NCI-H2107 treated with DMSO at 0.1 percent for 48 hours (cell line): Measurements from ENCODE around the gene PARP6.
"Not testable (repeated sequence)": the region's sequence is repeated elsewhere in the genome, so short reads cannot be mapped to it uniquely, and the experiment has no call there.

ENCODE experiments used
- DNase-seq: peaks from one replicate; lab custom pipeline; 2025; ENCODE audit not compliant: unreplicated experiment; lab: John Stamatoyannopoulos, UW

The PARP6 gene

DNA sequence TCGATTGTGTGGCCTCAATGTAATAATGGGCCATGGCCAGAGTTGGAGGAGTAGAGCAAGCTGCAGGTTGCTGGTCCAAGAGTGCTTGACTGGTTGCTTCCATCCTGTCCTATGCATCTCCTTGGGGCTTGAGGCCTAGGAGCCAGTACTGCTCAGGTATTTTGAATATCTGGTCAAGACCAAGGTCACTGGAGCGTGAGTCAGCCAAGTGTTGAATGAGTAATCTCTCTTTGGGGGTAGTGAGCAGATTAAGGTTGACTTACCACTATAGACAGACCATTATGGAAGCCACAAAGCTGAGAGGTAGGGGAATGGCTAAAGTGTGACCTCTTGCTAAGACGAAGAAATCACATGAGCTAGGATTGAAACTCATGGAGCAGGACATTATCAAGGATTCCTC, 9.4 kb upstream of the PARP6 start:
- no peak for DNase-seq

DNA sequence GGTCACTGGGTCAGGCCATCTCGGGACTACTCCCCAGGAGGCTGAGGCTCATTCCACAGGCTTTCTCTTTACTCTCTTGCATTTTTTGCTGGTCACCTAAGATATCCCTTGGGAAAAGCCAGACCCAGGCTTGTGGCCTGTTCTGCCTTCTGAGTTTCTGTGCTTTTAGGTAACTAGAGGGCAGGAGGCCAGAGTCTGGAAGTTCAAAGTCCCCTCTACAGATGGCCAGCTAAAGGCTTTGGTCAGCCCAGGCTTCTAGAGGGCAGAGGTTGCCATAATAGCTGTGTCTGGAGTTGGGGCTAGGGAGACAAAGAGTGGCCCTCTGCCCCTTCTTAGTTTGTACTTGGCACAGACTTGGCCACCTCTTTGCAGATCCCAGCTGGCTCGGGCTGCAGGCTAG, 8.4 kb upstream of the PARP6 start:
- no peak for DNase-seq

DNA sequence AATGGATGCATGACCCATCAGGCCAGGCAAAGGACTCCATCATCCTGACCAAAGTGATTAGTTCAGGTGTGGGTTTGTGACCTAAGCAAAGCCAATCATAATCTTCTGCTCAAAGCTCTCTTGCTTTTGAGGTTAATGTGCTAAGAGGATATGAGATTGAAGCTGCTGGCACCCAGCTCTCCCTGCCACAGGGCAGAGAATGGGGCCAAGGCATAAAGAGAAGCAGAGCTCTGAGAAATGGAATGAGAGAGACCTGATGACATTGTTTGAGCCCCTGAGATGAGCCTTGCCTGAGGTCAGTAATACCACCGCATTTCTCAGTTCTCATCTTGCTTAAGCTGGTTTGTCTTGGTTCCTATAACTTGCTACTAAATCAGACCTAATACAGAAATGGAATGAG, 6.4 kb upstream of the PARP6 start:
- DNase-seq, result no peak

DNA sequence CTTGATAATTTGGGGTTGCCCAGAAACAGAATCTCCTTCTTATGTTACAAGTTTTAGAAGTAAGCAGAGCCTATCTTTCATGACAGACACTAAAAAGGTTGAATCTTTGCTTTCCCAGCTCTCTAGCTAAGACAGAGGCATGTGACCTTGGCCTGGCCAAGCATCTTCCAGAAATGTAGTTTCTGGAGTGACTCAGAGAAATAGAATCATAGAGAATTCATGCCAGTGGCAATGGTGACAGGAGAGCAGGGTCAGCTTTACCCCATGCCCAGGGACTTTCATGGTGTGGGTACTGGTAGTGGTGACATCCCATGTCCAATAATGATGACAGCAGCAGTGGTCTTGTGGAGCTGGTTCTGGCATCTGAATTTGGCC, 4.0 kb upstream of the PARP6 start:
- no peak for DNase-seq

DNA sequence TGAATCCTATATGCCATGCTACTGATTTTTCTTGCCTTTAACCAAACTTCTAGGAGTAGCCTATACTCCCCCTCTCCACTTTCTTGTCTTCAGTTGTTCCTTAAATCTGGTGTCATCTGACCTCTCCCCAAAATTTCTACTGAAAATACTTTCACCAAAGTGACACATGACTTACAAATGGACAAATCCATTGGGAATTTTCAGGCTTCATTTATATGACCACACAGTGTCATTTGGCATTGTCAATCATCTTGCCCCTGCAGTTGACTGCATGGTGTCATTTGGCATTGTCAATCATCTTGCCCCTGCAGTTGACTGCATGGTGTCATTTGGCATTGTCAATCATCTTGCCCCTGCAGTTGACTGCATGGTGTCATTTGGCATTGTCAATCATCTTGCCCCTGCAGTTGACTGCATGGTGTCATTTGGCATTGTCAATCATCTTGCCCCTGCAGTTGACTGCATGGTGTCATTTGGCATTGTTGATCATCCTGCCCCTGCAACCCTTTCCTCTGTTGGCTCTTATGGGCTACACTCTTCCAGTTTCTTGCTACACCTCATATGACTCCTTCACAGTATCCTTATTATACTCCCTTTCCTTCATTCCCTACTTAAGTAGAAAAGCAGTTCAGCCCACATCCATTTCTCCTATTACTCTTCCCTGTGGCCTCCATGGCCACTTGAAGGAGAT, 3.4 kb upstream of the PARP6 start:
- DNase-seq, result not testable (repeated sequence)

DNA sequence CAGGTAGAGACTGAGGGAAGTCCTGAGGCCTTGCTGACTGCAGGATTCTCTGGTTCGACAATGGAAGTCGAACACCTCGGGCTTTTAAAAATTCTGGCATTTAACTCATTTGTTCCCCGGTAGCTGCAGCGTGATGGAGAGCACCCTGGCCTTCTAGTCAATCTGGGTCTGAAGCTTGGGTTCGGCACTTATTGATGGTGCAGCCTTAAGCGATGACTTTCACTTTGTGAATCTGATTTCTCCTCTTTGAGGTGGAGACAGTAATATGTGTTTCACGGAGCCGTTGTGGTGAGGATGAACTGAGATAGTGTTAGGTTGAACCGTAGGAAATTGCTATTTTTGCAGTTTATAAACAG, 621 bp upstream of the PARP6 start:
- no peak for DNase-seq

DNA sequence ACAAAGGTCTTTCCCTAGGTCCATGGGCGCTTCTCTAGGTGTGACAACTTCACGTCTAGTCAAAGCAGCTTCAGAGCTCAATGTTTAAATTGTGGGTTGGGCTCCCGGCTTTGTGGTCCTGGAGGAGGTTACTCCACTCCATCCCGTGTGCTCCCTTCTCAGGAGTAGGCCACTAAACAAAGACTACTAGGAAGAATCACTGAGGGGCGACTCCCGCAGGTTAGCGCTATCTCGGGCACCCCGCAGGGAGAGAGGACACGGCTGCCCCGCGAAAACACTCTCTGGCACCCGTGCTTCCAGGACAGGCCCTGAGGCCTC, 500 bp downstream of the PARP6 start:
- DNase-seq, result no peak

DNA sequence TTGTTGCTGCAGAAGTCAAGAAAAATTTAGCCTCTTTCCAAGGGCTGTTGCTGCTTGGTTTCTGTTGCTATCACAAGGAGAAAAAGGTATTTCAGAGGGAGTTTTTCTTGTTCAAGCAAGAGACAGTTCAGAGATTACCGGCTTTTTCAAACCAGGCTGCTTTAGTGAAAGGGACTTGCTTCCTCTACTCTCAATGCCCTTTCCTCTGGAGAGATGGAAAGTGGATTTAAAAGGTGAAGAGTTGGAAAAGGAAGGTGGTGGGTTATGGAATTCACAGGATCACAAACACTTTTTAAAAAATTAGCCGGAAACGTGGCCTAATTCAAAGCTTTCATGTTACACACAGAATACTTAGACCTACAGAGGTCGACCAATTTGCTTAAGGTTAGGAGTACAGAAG, 1.1 kb downstream of the PARP6 start:
- no peak for DNase-seq

DNA sequence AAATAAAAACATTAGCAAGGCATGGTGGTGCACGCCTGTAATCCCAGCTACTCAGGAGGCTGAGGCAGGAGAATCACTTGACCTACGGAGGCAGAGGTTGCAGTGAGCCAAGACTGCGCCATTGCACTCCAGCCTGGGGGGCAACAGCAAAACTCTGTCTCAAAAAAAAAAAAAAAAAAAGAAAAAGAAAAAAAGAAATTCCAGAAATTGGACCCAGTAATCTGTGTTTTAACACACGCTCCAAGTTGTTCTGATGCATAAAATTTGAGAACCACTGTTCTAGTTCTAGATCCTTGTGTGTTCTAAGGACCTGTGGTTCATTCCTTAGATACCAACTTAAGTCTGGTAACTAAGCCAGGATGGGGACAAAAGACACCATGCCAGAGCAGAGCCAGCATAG, 2.6 kb downstream of the PARP6 start:
- no peak for DNase-seq

DNA sequence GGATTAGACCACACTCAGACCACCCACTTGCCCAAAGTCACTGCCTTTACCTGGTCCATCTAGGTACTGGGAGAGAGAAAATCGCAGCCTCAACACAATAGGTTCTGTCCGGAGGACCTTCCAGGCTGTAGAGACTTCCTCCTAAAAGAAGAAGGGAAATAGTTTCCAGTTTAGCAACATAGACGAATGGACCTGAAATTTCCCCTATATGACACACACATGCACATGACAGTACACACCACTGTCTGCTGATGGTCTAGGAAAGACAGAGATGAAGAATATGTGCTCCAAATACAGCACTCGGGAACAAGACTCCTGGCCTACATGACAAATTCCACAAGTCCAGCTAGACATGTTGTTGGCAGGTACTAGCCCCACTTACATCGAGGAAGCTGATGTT, 7.3 kb downstream of the PARP6 start:
- no peak for DNase-seq

DNA sequence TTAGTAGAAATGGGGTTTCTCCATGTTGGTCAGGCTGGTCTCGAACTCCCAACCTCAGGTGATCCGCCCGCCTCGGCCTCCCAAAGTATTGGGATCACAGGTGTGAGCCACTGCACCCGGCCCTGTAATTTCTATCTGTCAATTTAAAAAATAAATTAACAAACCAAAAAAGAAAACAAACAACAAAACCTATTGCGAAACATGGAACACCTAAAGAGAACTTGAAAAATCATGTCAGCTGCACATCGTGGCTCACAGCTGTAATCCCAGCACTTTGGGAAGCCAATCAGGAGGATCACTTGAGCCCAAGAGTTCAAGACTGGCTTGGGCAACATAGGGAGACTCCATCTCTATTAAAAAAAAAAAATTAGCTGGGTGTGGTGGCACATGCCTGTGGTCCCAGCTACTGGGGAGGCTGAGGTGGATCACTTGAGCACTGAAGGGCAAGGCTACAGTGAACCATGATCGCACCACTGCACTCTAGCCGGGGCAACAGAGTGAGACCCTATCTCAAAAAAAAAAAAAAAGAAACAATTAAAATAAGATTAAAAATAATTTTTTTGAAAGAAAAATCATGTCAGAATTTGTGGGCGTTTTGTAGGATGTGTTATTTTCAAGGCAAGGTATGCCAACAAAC, 19.6 kb downstream of the PARP6 start:
- no peak for DNase-seq

DNA sequence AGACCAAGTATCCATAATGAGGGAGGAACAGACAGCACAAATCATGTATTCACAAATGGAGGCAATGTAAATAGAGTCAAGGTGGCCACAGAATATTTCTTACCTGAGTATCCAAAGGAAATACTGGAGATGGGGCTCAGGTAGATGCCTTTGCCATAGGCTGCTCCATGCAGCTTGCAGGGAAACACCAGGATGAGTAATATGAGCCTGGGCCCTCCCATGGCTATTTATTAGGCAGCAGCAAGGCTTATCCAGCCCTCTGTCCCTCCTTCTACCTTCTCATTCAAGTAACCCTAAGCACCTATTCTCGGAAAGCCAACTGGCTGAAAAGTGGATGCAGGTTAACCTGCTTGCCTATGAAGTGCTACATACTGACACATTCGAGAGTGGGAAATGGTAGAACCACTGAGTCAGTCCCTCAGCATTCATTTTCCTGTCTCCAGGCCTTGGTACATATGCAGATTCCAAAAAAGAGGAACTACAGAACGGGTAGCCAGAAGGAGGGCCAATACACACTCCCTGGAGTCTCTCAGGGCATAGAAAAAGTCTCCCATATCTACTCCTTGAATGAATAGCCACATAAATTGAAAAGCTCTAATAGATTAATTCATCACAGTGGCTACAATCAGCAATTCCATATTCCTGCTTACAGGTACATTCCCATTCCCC, 23.1 kb downstream of the PARP6 start:
- no peak for DNase-seq

DNA sequence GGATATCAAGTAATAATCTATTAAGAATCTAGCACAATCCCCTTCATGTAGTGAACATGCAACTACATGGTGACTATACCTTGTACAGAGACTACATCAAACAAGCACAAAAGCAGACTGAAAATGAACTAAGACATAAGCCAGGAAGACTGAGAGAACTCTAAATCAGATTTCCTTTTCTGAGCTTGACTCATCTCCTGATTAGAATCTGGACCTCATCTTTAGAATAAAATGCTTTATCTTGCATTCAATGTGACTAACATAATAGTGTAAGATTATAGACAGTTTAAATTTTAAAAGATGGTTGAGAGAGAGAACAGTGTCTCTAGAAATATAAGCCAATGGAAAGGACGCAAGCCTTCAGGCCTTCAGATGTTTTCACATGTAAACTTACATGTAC, 23.8 kb downstream of the PARP6 start:
- no peak for DNase-seq

DNA sequence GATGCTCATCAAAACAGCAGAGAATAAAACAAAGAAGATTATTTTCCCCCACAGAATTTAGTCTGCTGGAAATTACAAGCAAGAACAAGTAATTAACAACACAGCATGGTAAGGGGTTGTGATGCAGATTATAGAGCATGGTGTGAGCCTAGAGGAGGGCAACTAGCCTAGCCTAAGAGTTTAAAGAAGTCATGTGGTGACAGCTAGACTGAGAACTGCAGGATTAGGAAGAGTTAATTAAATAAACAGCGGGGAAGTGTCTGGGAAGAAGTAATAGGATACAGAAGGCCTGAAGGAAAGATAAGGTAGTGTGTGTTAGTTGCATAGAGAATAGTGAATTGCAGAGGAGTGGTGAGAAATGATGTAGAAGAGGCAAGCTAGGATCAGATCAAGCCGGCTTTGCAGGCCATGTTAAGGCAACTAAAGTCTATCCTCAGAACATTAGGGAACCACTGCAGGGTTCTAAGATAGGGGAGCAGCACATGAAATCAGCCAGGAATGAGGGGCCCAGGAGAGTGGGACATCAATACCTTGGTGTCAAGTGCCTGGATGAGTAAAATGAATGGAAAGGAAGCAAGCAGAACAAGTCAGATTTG, 29.5 kb downstream of the PARP6 start:
- DNase-seq, result no peak

DNA sequence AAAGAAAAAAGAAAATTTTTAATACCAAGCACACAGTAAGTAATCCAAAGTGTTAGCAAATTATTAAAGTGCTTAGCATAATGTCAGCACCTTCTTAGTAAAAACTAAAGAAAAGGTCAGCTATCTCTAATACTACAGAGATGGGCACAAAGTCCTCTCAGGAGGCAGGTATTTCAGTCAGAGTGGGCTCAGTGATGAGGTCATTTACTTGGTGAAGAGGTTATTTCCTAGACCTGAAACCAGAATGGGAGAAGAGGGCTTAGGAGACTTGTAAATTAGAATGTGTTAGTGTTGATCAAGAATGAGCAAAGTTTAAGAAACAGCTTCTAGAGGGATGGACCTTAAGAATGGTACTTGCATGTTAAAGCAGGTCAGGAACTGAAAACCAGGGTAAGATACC, 32.7 kb downstream of the PARP6 start:
- DNase-seq, result no peak

DNA sequence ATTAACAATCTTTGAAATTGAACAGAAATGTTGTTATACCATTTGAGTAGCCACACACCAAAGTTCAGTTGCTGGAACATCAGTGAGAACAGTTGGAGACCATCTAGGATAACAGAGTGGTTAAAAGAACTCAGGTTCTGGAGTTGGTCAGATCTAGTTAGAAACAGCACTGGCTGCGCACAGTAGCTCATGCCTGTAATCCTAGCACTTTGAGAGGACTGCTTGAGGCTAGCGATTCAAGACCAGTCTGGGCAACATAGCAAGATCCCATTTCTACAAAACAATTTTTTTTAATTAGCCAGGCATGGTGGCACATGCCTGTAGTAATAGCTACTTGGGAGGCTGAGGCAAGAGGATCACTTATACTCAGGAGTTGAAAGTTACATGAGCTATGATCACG, 33.8 kb downstream of the PARP6 start:
- no peak for DNase-seq

DNA sequence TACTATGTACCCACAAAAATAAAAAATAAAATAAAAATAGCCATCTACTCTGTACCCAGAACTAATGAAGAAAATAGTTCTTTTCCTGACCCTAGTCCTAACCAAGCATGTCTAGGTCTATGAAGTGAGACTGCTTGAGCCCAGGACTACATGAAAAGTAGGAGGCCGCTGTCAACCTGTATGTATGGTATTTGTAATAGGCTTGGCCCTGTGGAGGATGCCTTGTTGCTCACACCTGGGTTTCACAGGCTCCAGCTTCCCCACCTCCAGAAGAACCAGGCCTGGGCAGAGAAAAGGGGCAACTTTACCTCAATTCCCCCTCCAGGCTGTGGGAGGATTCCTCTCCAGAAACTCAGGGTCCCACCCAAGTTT, 34.5 kb downstream of the PARP6 start:
- DNase-seq, result no peak

DNA sequence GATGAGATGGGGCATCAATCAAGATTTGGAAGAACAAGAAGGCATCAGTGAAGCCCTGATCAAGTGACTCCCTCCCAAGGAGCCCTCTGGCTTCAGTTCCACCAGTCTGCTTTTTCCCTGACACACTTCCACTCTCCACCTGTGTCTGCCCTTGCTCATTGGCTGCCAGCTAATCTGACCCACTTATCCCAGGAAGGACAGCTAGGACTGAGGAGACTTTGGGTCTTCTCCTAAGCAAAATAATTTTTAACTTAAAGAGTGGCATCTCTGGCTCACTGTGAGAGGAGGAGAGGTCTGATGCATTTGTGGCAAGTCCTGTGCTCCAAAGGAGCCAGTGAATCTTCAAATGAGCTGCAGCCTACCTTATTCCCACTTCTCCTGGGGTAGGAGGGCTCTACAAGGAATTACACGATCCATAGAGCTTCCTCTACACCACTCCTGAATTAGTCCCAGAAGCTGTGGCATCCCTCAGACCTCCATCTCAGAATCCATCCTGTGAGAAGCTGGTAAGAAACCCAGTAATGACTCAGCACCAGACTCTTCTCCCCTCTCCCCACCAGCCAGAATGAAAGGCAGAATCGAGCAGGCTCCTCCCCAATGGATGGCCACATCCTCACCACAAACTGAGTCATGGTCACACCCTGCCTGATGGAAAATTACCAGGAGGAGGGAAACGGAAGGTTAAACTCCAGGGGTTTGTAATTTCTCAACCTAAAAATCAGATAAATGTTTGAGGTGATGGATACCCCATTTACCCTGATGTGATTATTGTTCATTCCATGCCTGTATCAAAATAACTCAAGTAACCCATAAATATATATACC, 35.1 kb downstream of the PARP6 start:
- peak; percentile 3 for DNase-seq

DNA sequence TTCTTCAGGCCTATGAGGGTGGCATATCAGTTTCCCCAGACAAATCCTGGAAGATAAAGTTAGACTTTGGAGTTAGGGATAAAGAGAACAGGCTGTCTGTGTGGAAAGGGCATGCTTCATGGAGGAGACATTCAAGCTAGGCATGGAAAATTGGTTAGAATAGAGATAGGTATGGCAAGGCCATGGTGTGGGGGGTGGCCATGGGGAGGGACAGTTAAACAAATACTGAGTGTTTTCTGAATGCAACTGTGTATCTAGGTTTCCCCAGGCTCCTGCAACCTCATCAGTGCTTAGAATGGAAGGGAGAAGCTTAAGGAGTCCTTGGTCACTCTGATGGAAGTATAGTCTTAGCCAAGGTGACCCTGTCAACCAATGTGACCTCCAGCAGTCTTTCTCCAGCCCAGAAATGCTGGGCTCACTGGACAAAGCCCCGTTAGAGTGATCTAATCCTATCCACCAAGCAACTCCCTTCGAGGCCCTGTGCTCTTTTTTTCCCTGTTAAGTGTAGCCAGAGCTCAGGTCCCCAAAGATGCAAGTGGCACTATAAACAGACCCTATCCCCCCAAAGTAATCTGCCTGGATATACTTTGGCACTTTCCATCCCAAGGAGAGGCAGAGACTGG, 35.9 kb downstream of the PARP6 start:
- no peak for DNase-seq

DNA sequence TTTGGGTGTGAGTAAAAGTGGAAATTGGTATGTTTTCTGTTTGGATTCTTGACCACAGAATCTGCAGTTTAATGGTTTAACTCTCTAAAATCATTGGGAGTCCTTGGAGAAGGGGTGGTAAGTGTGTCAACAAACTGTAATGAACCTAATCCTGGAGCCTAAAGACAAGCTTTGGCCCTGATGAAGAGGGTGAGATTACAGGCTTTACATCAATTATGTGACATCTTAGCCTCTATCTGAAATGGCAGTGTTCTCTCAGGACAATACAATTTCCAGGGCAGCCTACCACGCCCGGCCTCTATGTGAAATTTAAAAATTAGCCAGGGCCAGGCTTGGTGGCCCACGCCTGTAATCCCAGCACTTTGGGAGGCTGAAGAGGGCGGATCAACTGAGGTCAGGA, 37.1 kb downstream of the PARP6 start:
- no peak for DNase-seq

DNA sequence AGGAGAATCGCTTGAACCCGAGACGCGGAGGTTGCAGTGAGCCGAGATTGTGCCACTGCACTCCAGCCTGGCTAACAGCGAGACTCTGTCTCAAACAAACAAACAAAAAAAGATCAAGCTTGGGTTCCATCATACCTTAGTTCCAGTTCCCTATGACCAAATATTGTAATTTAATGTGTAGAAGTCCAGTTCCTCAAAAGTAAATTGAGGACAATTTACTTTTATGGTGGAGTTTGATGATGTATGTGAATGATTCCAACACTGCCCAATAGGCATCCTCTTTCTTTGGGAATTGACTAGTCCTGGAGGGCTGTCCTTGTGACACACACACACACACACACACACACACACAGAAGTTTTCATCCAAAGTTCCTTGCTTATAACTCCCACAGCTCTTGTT, 38.6 kb downstream of the PARP6 start:
- DNase-seq, result no peak
